ENCODE data around the gene HNF1B.

The HNF1B gene

GRCh38 chr17:37640015-37640414 is 104.8 kb downstream of the HNF1B start:
- Histone ChIP-seq H3K9me3 (replicated peaks; ENCODE audit: insufficient read depth, low read length) (no peaks in the 10 kb centered on the region), H2AFZ (ENCODE audit: low read length) (no peak overlapping the region), H3K9ac (ENCODE audit: low read length) (no peak overlapping the region), H3K4me1 (ENCODE audit: low read length) (peaks cover 3% of the 10 kb centered on the region; the same call in 1 of the 2 replicates), H3K4me2 (ENCODE audit: low read depth, low read length) (peak overlapping the region; percentile 9; the same call in 1 of the 2 replicates), H3K4me3 (ENCODE audit: low read length) (no peak overlapping the region), H3F3A (ENCODE audit: insufficient read depth, low read length) (no peaks in the 10 kb centered on the region), H3K36me3 (replicated peaks; ENCODE audit: insufficient read depth, low read length) (peaks cover 10% of the 10 kb centered on the region), H3K27ac (ENCODE audit: low read length) (no peak overlapping the region), H3K9me2 (replicated peaks; ENCODE audit: insufficient read depth, low read length) (no peaks in the 10 kb centered on the region), H4K20me1 (ENCODE audit: insufficient read depth, low read length) (no peaks in the 10 kb centered on the region), H3K79me2 (ENCODE audit: low read length) (peaks cover 78% of the 10 kb centered on the region), H3K27me3 (replicated peaks; ENCODE audit: insufficient read depth, low read length) (0 out of 2 replicates have a peak, but pooled peaks cover 4% of the 10 kb centered on the region)
- TF ChIP-seq CTCF (IDR thresholded peaks at IDR 0.05; ENCODE audit: low read length): no peak
- TF ChIP-seq EZH2phosphoT487 (IDR thresholded peaks at IDR 0.05; ENCODE audit: low read length): no peak
- TF ChIP-seq EZH2 (optimal IDR thresholded peaks at IDR 0.05; ENCODE audit: low read depth, low read length): no peak
- no peak for DNase-seq

- no peaks in the 10 kb centered on the region for H3K9me2 ChIP-seq (replicated peaks; ENCODE audit: insufficient read depth, low read length)
- no peak overlapping the region for H3K9ac ChIP-seq (ENCODE audit: low read length)
- DNase-seq: no peak
- H3K36me3 ChIP-seq (replicated peaks; ENCODE audit: insufficient read depth, low read length): peaks cover 10% of the 10 kb centered on the region
- no peaks in the 10 kb centered on the region for H4K20me1 ChIP-seq (ENCODE audit: insufficient read depth, low read length)
- no peak overlapping the region for H3K4me2 ChIP-seq (ENCODE audit: low read depth, low read length)
- H3K4me1 ChIP-seq (ENCODE audit: low read length): no peaks in the 10 kb centered on the region
- no peaks in the 10 kb centered on the region for H3F3A ChIP-seq (ENCODE audit: insufficient read depth, low read length)
- H2AFZ ChIP-seq (ENCODE audit: low read length): no peak overlapping the region
- no peaks in the 10 kb centered on the region for H3K9me3 ChIP-seq (replicated peaks; ENCODE audit: insufficient read depth, low read length)
- TF ChIP-seq EZH2 (optimal IDR thresholded peaks at IDR 0.05; ENCODE audit: low read depth, low read length) (no peak), EZH2phosphoT487 (IDR thresholded peaks at IDR 0.05; ENCODE audit: low read length) (no peak), CTCF (IDR thresholded peaks at IDR 0.05; ENCODE audit: low read length) (no peak)
- no peaks in the 10 kb centered on the region for H3K27me3 ChIP-seq (replicated peaks; ENCODE audit: insufficient read depth, low read length)
- H3K27ac ChIP-seq (ENCODE audit: low read length): no peak overlapping the region
- no peak overlapping the region for H3K4me3 ChIP-seq (ENCODE audit: low read length)
- H3K79me2 ChIP-seq (ENCODE audit: low read length): peaks cover 76% of the 10 kb centered on the region
These were observed 106.9 kb downstream of the HNF1B start for GRCh38 chr17:37637956-37638355.
